Endothelial cell of umbilical vein (primary cell): Measurements from ENCODE around the gene TMC1. TPM values are rescaled to one million over a fixed set of nuclear protein-coding genes. Genes with fewer than 3 reads are reported as not detected.

Source experiments
- BruUV-seq: library from RNA; stranded (reverse); fragments of 400-500 nt; replicated peaks from 2 replicates; lab custom pipeline; 2021; lab: Mats Ljungman, UMichigan
- CTCF ChIA-PET: fragments of 300-600, 350-600 bp; sonication (Branson Sonifier 250); formaldehyde crosslinking; loops from one replicate; lab custom pipeline; 2021; ENCODE audit warnings: antibody characterized with exemption, inconsistent platforms; lab: Charles Lee
- POLR2A ChIA-PET: fragments of 300-600, 350-600 bp; sonication (Branson Sonifier 250); formaldehyde crosslinking; loops from one replicate; lab custom pipeline; 2021; ENCODE audit warnings: antibody characterized with exemption, inconsistent platforms; lab: Charles Lee
- DNase-seq: peaks from one replicate; pipeline ENCODE4 v3.0.0-alpha.2; 2011; ENCODE audit warnings: low read depth, low spot score
- FAIRE-seq: peaks from 2 replicates; lab custom pipeline; 2011; peaks lifted over from hg19 to GRCh38; lab: Jason Lieb, UNC
- H2AFZ ChIP-seq: 2 replicates; pipeline ENCODE4 v1.6.0; 2012; ENCODE audit warnings: low read depth, low read length, control low read depth, inconsistent platforms
- H3K27ac ChIP-seq: 2 replicates; pipeline ENCODE4 v1.5.1; 2011; ENCODE audit warnings: low read depth, mild to moderate bottlenecking, control low read depth, low read length, moderate library complexity; ENCODE audit not compliant: insufficient read depth
- H3K27me3 ChIP-seq, 2 experiments: 2 replicates each; pipeline versions ENCODE4 v1.6.0 to v1.6.1; 2011; ENCODE audit warnings: low read length in 2 of 2, mixed read lengths in 1 of 2; ENCODE audit not compliant: control insufficient read depth in 2 of 2, insufficient read depth in 2 of 2
- H3K36me3 ChIP-seq, 2 experiments: 2 replicates in 1 of 2; 3 replicates in 1 of 2; pipeline ENCODE4 v1.5.1; 2011; ENCODE audit warnings: low read length in 2 of 2, mild to moderate bottlenecking in 1 of 2, moderate library complexity in 1 of 2; ENCODE audit not compliant: control insufficient read depth in 2 of 2, insufficient read depth in 2 of 2; ENCODE audit errors: extremely low read depth in 1 of 2
- H3K4me1 ChIP-seq: 3 replicates; pipeline ENCODE4 v1.5.1; 2011; ENCODE audit warnings: mild to moderate bottlenecking, low read length; ENCODE audit not compliant: control insufficient read depth, insufficient read depth; ENCODE audit errors: extremely low read depth
- H3K4me2 ChIP-seq: 2 replicates; pipeline ENCODE4 v1.6.1; 2011; ENCODE audit warnings: low read length, control low read depth, mixed read lengths; ENCODE audit not compliant: insufficient read depth
- H3K4me3 ChIP-seq, 3 experiments: fragments of 200-600 bp in 1 of 3; sonication (generic), shearing (Covaris generic) in 1 of 3; replicated peaks in 1 of 3; 2 replicates each; pipeline ENCODE4 v1.5.1; 2011 to 2016; ENCODE audit warnings: control low read depth in 3 of 3, low read length in 3 of 3, mild to moderate bottlenecking in 2 of 3, inconsistent platforms in 1 of 3, low read depth in 1 of 3, moderate library complexity in 1 of 3; ENCODE audit not compliant: insufficient read depth in 1 of 3
- H3K79me2 ChIP-seq: 2 replicates; pipeline ENCODE4 v1.6.0; 2012; ENCODE audit warnings: low read length, inconsistent platforms; ENCODE audit not compliant: control insufficient read depth, insufficient read depth
- H3K9ac ChIP-seq: replicated peaks from 2 replicates; pipeline ENCODE3; 2011; ENCODE audit warnings: low read length, control low read depth; ENCODE audit not compliant: insufficient read depth; ENCODE audit errors: extremely low read depth
- H3K9me1 ChIP-seq: replicated peaks from 3 replicates; pipeline ENCODE4 v1.6.0; 2011; ENCODE audit warnings: mild to moderate bottlenecking, low read length; ENCODE audit not compliant: control insufficient read depth, insufficient read depth; ENCODE audit errors: extremely low read depth
- H3K9me3 ChIP-seq: replicated peaks from 2 replicates; pipeline ENCODE4 v1.5.1; 2012; ENCODE audit warnings: low read length, inconsistent platforms; ENCODE audit not compliant: control insufficient read depth, insufficient read depth
- H4K20me1 ChIP-seq: replicated peaks from 2 replicates; pipeline ENCODE3; 2011; ENCODE audit warnings: mild to moderate bottlenecking, low read length; ENCODE audit not compliant: control insufficient read depth, insufficient read depth; ENCODE audit errors: extremely low read depth
- EZH2 ChIP-seq: IDR thresholded peaks from 2 replicates; pipeline ENCODE4 v1.6.1; 2012; ENCODE audit warnings: borderline replicate concordance, low read depth, mild to moderate bottlenecking, moderate library complexity, low read length, inconsistent platforms; ENCODE audit not compliant: severe bottlenecking
- FOS ChIP-seq: IDR thresholded peaks from 2 replicates; pipeline ENCODE4 v1.6.1; 2011; ENCODE audit warnings: mild to moderate bottlenecking, low read length, moderate library complexity, borderline replicate concordance; ENCODE audit not compliant: insufficient read depth
- GATA2 ChIP-seq: IDR thresholded peaks from 2 replicates; pipeline ENCODE4 v1.7.0; 2011; ENCODE audit warnings: low read depth, mild to moderate bottlenecking, moderate library complexity, mixed read lengths, low read length; ENCODE audit not compliant: insufficient read length, insufficient read depth
- MYC ChIP-seq: IDR thresholded peaks from one replicate; pipeline ENCODE4 v1.6.1; 2011; ENCODE audit warnings: mild to moderate bottlenecking, low read depth, low read length
- POLR2AphosphoS5 ChIP-seq: IDR thresholded peaks from 2 replicates; pipeline ENCODE4 v1.6.1; 2012; ENCODE audit warnings: low read depth, mild to moderate bottlenecking, control low read depth, low read length, moderate library complexity; ENCODE audit not compliant: insufficient read depth
- dilution Hi-C: fragments of 300-500 bp; cut with MboI; formaldehyde crosslinking; loops from one replicate; pipeline ENCODE4 v1.15.0; 2019; ENCODE audit warnings: low sequenced_read_pairs; ENCODE audit not compliant: extremely low pct_ligation_motif_present
- intact Hi-C: fragments of 100-400 bp; cut with micrococcal nuclease; formaldehyde crosslinking; loops from one replicate; pipeline ENCODE4 v1.10.0; 2022
- polyA plus RNA-seq, 4 experiments: library from polyadenylated mRNA; depleted of rRNA in 3 of 4; stranded (reverse) in 3 of 4; unstranded in 1 of 4; fragments of >200 nt; gene quantifications; 2 replicates each; pipeline versions ENCODE4 v1.2.1 to v1.2.3, GENCODE V29; 2011 to 2012; ENCODE audit warnings: missing spikeins in 1 of 4
- total RNA-seq: library from RNA; stranded (reverse); gene quantifications from 2 replicates; pipeline ENCODE4 v1.2.3, GENCODE V29; 2021
- TF ChIP-seq, protein P1 (sequence below), 2 donors: IDR thresholded peaks; 1 replicate in 1 of 2; 2 replicates in 1 of 2; pipeline ENCODE4 v1.5.1; 2011; ENCODE audit warnings: low read length in 2 of 2, mild to moderate bottlenecking in 2 of 2, moderate library complexity in 2 of 2, control low read depth in 1 of 2, inconsistent platforms in 1 of 2, low read depth in 1 of 2; ENCODE audit not compliant: insufficient read depth in 1 of 2; ENCODE audit errors: extremely low read depth in 1 of 2

The TMC1 gene
- total and polyA plus RNA-seq, 2 donors (not counting 3 experiments of a cell fraction or from before 2014, with no cell fraction given), result 1.5 TPM; not detected in 1

DNA sequence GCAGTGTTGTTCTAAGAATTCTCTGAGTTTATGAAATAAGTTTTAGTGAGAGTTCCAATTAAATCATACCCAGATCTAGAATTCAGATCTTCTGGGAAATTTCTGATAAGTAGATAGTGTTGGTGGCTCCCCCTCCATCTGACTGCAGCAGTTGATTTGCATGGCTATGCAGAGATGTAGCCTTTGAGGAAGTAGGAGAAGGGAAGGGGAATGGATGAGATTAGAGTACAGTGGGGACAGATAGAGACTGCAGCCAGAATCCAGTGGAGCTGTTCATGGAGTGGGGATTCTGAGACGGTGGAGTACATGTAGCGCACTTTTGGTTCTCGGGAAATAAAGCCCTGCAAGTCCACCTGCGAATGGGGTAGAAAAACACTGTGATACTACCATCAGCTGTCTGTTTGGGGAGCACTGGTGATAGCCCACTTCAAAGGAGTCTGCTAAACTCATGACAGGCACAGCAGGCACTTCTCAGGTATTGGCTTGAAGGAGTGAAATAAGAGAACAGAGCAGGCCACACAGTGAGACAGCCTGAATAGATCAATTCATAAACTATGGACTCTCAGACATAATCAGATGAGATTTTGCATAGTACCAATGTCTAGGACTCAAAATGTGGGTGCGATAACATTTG, 334.6 kb downstream of the TMC1 start:
- intact Hi-C loops, result no loop called here
- Histone ChIP-seq H3K4me1 (peaks cover 16% of the 10 kb centered on the region), H3K27ac (no peak overlapping the region), H3K79me2 (no peaks in the 10 kb centered on the region), H2AFZ (peak overlapping the region; percentile 29), H3K36me3 (no peaks in the 10 kb centered on the region), H3K4me2 (no peak overlapping the region), H3K9me3 (no peaks in the 10 kb centered on the region), H3K27me3 (no peaks in the 10 kb centered on the region), H3K9ac (no peak overlapping the region), H3K9me1 (no peaks in the 10 kb centered on the region), H4K20me1 (no peaks in the 10 kb centered on the region), H3K4me3 (no peak overlapping the region)
- ChIA-PET POLR2A (no interaction called here), CTCF (interaction anchor here (0.6 to 5.9 kb wide), 26 partner anchors 11 to 817 kb away, joined by 3 to 135 read pairs (median 7); no protein-coding TSS in a partner anchor)
- no TSS peak for BruUV-seq
- dilution Hi-C loops, result loop anchor here (25.0 kb wide), 1 partner anchor 231 kb away; no protein-coding TSS in a partner anchor
- DNase-seq (no peak), FAIRE-seq (no peak)
- no peak for TF ChIP-seq GATA2
- no peak for TF ChIP-seq MYC
- TF ChIP-seq FOS, result no peak
- TF ChIP-seq POLR2AphosphoS5, result no peak

DNA sequence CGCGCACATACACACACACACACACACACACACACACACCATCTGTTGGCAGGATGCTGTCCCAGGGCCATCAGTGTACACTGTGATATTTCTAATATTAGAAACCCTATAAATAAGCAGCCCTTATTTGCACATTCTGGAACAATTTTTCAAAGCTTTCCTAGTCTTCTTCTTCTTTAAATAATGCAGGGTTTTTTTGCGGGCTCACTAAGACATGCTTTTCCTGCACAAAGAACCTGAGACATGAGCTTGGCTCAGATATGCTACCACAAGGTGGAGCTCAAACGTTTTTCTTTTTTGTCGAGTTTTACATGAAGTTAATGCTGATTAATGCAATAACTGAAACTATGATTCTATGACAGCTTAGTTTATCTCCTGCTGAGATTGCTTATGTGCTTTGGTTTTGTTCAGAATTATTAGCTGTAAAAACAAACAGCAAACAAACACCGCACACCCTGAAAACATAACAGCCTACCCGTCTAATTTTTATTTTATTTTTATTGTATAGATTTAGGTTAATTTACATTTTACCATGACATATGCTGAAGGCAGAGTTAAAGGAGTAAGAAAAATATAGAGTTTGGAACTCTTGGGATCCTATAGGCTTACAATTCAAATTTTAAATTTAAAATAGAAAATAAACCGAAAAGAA, 335.7 kb downstream of the TMC1 start:
- Histone ChIP-seq H3K9ac (no peak overlapping the region), H3K4me3 (no peak overlapping the region), H3K4me2 (no peak overlapping the region), H3K79me2 (no peaks in the 10 kb centered on the region), H4K20me1 (no peaks in the 10 kb centered on the region), H3K4me1 (peaks cover 16% of the 10 kb centered on the region), H3K36me3 (no peaks in the 10 kb centered on the region), H3K27ac (peak overlapping the region; percentile 35), H3K9me1 (no peaks in the 10 kb centered on the region), H3K9me3 (no peaks in the 10 kb centered on the region), H2AFZ (peak overlapping the region; percentile 90), H3K27me3 (no peaks in the 10 kb centered on the region)
- BruUV-seq, result no TSS peak
- DNase-seq, result peak; percentile 74
- CTCF ChIA-PET, result interaction anchor here (0.6 to 5.9 kb wide), 64 partner anchors 9 to 832 kb away, joined by 3 to 135 read pairs (median 4); no protein-coding TSS in a partner anchor
- POLR2A ChIA-PET, result interaction anchor here (0.7 kb wide), 1 partner anchor 1210 kb away, joined by 5 read pairs; no protein-coding TSS in a partner anchor
- dilution Hi-C loops, result loop anchor here (25.0 kb wide), 1 partner anchor 230 kb away; no protein-coding TSS in a partner anchor
- TF ChIP-seq, protein P1, sequence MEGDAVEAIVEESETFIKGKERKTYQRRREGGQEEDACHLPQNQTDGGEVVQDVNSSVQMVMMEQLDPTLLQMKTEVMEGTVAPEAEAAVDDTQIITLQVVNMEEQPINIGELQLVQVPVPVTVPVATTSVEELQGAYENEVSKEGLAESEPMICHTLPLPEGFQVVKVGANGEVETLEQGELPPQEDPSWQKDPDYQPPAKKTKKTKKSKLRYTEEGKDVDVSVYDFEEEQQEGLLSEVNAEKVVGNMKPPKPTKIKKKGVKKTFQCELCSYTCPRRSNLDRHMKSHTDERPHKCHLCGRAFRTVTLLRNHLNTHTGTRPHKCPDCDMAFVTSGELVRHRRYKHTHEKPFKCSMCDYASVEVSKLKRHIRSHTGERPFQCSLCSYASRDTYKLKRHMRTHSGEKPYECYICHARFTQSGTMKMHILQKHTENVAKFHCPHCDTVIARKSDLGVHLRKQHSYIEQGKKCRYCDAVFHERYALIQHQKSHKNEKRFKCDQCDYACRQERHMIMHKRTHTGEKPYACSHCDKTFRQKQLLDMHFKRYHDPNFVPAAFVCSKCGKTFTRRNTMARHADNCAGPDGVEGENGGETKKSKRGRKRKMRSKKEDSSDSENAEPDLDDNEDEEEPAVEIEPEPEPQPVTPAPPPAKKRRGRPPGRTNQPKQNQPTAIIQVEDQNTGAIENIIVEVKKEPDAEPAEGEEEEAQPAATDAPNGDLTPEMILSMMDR (IDR thresholded peaks at IDR 0.05; ENCODE audit: extremely low read depth in 1 of 2, insufficient read depth in 1 of 2, low read depth in 1 of 2, low read length in 2 of 2), result peak; percentile 60 to 63
- no peak for TF ChIP-seq EZH2
- FAIRE-seq, result peak; percentile 73
- intact Hi-C loops, result loop anchor here (1.0 kb wide), 3 partner anchors 166 to 327 kb away; no protein-coding TSS in a partner anchor
